Esophagus muscularis mucosa (tissue), 4 donors: ENCODE measurements around the gene GDAP2. TPM values are rescaled to one million over a fixed set of nuclear protein-coding genes. Genes with fewer than 3 reads are reported as not detected.

Experiments used
- DNase-seq: peaks from one replicate; pipeline ENCODE4 v3.0.0-alpha.2; 2017; ENCODE audit errors: extremely low spot score
- H3K27ac ChIP-seq, 4 donors: fragments of 200-600 bp; sonication (generic); replicated peaks in 1 of 4; 1 replicate in 3 of 4; 2 replicates in 1 of 4; pipeline ENCODE4 v1.5.1; 2016 to 2019; ENCODE audit warnings: mild to moderate bottlenecking in 1 of 4
- H3K27me3 ChIP-seq, 4 donors: fragments of 200-600 bp; sonication (generic); one replicate each; pipeline versions ENCODE4 v1.5.1 to v1.6.0; 2016 to 2019
- H3K36me3 ChIP-seq, 4 donors: fragments of 200-600 bp; sonication (generic); one replicate each; pipeline ENCODE4 v1.5.1; 2016 to 2019
- H3K4me1 ChIP-seq, 4 donors: fragments of 200-600 bp; sonication (generic); one replicate each; pipeline ENCODE4 v1.5.1; 2016 to 2019
- H3K4me3 ChIP-seq, 4 donors: fragments of 200-600 bp; sonication (generic); 1 replicate in 2 of 4; 2 replicates in 2 of 4; pipeline ENCODE4 v1.5.1; 2016 to 2019; ENCODE audit warnings: mild to moderate bottlenecking in 4 of 4, moderate library complexity in 1 of 4
- H3K9me3 ChIP-seq, 4 donors: fragments of 200-600 bp; sonication (generic); 1 replicate in 3 of 4; 2 replicates in 1 of 4; pipeline ENCODE4 v1.5.1; 2016 to 2019
- CTCF ChIP-seq, 3 experiments: fragments of 200-600 bp in 2 of 3; fragments of 450-650 bp in 1 of 3; sonication (generic) in 2 of 3; IDR thresholded peaks; one replicate each; pipeline ENCODE4 v1.5.1; 2017 to 2019; ENCODE audit warnings: antibody characterized with exemption in 3 of 3, mild to moderate bottlenecking in 2 of 3, moderate library complexity in 1 of 3
- EP300 ChIP-seq: sonication (generic); formaldehyde crosslinking; IDR thresholded peaks from one replicate; pipeline ENCODE4 v1.6.1; 2017; ENCODE audit warnings: antibody characterized with exemption
- POLR2A ChIP-seq: fragments of 450-650 bp; IDR thresholded peaks from one replicate; pipeline ENCODE4 v1.6.1; 2017; ENCODE audit warnings: antibody characterized with exemption, moderate library complexity, mild to moderate bottlenecking, low read depth
- POLR2AphosphoS5 ChIP-seq, 2 donors: sonication (generic); formaldehyde crosslinking; IDR thresholded peaks; one replicate each; pipeline ENCODE4 v1.6.1; 2017; ENCODE audit warnings: antibody characterized with exemption in 2 of 2
- WGBS: methylation state at CpG from one replicate; pipeline ENCODE4 v1.1.5; 2018; 5-methylcytosine and 5-hydroxymethylcytosine counted together
- intact Hi-C: fragments of 100-400 bp; cut with DNase I; formaldehyde crosslinking; loops from one replicate; pipeline ENCODE4 v1.15.1; 2023
- total RNA-seq, 4 donors: library from RNA; depleted of rRNA; stranded (reverse); fragments of >200 nt; gene quantifications; one replicate each; pipeline versions ENCODE4 v1.1.0 to v1.2.1, GENCODE V29; 2016

The GDAP2 gene
- total RNA-seq, 4 donors from 2014 or later: 25.3 to 30.0 (median 26.8) TPM

GRCh38 chr1:117895482-117896114 lies 33.8 kb downstream of the GDAP2 start:
- H3K36me3 ChIP-seq: peaks cover 12 to 45% (median 34%) of the 10 kb centered on the region in 4 donors

DNA sequence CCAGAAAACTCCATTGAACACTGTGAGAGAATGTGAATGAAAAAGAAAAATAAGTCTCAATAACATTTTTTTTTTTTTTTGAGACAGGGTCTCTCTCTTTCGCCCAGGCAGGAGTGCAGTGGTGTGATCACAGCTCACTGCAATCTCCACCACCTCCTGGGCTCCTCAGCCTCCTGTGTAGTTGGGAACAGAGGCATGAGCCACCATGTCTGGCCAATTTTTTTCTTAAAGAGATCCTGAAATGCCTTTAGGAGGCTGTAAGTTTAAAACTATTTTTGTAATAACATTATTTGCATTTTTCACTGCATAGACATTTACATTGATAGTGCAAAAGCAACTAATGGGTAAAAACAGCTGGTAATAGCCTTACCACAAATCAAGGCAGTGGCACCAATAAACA lies 35.3 kb downstream of the GDAP2 start:
- intact Hi-C loops: loop anchor here (10.0 kb wide), 1 partner anchor 379 kb away; no protein-coding TSS in a partner anchor
- TF ChIP-seq EP300 (no peak), CTCF (IDR thresholded peaks at IDR 0.05) (no peak), POLR2A (no peak), POLR2AphosphoS5 (IDR thresholded peaks at IDR 0.05) (no peak)
- Histone ChIP-seq H3K9me3 (no peaks in the 10 kb centered on the region), H3K27me3 (no peaks in the 10 kb centered on the region), H3K27ac (no peak overlapping the region), H3K36me3 (peaks cover 12 to 41% (median 30%) of the 10 kb centered on the region in 4 donors), H3K4me1 (no peaks in the 10 kb centered on the region), H3K4me3 (no peak overlapping the region)
- DNase-seq: no peak
- WGBS: 81% methylated on average over 1 of the region's 1 CpG

More at GRCh38 chr1:117895482-117896114, 33.8 kb downstream of the GDAP2 start:
- no peak for TF ChIP-seq EP300
- TF ChIP-seq CTCF (IDR thresholded peaks at IDR 0.05): peak; percentile 64 to 73 (median 66)
- 24% methylated on average over 4 of the region's 4 CpGs for WGBS
- H3K9me3 ChIP-seq: no peaks in the 10 kb centered on the region
- no peaks in the 10 kb centered on the region for H3K4me1 ChIP-seq
- H3K27me3 ChIP-seq: no peaks in the 10 kb centered on the region
- DNase-seq: no peak
- H3K4me3 ChIP-seq: no peak overlapping the region
- H3K27ac ChIP-seq: no peak overlapping the region
- intact Hi-C loops: loop anchor here (5.0 to 10.0 kb wide), 3 partner anchors 83 to 381 kb away; no protein-coding TSS in a partner anchor

DNA sequence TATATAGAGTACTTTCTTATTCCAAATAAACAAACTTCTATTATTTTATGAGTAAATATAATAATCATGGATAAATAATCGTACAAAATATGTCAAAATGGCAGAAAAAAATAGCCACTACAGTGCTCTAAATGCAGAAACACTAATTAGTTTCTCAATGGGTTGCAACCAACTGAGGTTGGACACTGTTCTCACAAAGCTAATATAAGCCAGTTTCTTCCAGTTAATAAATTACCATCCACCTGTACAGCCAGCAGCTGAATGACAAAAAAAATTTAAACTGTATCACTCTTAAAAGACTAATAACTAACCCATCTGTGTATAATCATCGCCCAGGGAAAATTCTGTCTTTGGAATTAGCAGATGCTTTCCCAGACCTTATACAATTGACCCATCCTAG lies 36.9 kb downstream of the GDAP2 start:
- intact Hi-C loops: loop anchor here (10.0 kb wide), 1 partner anchor 378 kb away; no protein-coding TSS in a partner anchor
- 92% methylated on average over 2 of the region's 2 CpGs for WGBS
- TF ChIP-seq EP300: no peak
- TF ChIP-seq POLR2AphosphoS5 (IDR thresholded peaks at IDR 0.05): no peak
- TF ChIP-seq CTCF (IDR thresholded peaks at IDR 0.05): no peak
- no peak for TF ChIP-seq POLR2A
- no peaks in the 10 kb centered on the region for H3K4me1 ChIP-seq
- no peaks in the 10 kb centered on the region for H3K27me3 ChIP-seq
- DNase-seq: no peak
- H3K27ac ChIP-seq: no peak overlapping the region
- H3K9me3 ChIP-seq: no peaks in the 10 kb centered on the region
- H3K36me3 ChIP-seq: peaks cover 6 to 36% (median 18%) of the 10 kb centered on the region in 4 donors
- H3K4me3 ChIP-seq: no peak overlapping the region

DNA sequence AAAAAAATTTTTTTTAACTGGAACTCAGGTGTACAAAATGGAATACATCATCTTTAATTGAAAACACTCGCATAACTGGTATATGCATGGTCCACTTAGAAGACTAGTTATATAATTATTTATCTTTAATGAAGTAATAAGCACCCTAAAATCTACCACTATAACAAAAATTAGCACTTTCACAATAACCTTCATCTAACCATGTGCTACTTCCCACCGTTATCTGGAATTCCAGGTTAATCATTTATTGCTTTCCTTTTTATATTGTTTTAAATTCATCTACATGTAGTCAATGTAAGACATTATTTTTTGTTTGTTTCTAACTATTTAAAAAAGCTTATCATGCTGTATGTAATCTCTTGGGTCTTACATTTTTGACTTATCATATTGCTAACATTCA lies 39.0 kb downstream of the GDAP2 start:
- no peak for DNase-seq
- intact Hi-C loops: loop anchor here (10.0 kb wide), 1 partner anchor 376 kb away; no protein-coding TSS in a partner anchor
- no peak overlapping the region for H3K27ac ChIP-seq
- H3K36me3 ChIP-seq: peaks cover 0 to 30% (median 2%) of the 10 kb centered on the region in 4 donors
- no peak overlapping the region for H3K4me3 ChIP-seq
- WGBS: 94% methylated on average over 2 of the region's 2 CpGs
- no peaks in the 10 kb centered on the region for H3K9me3 ChIP-seq
- no peak for TF ChIP-seq EP300
- TF ChIP-seq POLR2A: no peak
- TF ChIP-seq POLR2AphosphoS5 (IDR thresholded peaks at IDR 0.05): no peak
- no peak for TF ChIP-seq CTCF (IDR thresholded peaks at IDR 0.05)
- no peaks in the 10 kb centered on the region for H3K4me1 ChIP-seq
- H3K27me3 ChIP-seq: no peaks in the 10 kb centered on the region
